ENCODE results near the gene PANX2.
A peak's percentile ranks its signal among the peaks of the same experiment; 100 is the strongest.
"Not testable (repeated sequence)": the region's sequence is repeated elsewhere in the genome, so short reads cannot be mapped to it uniquely, and the experiment has no call there.

Gene PANX2, protein sequence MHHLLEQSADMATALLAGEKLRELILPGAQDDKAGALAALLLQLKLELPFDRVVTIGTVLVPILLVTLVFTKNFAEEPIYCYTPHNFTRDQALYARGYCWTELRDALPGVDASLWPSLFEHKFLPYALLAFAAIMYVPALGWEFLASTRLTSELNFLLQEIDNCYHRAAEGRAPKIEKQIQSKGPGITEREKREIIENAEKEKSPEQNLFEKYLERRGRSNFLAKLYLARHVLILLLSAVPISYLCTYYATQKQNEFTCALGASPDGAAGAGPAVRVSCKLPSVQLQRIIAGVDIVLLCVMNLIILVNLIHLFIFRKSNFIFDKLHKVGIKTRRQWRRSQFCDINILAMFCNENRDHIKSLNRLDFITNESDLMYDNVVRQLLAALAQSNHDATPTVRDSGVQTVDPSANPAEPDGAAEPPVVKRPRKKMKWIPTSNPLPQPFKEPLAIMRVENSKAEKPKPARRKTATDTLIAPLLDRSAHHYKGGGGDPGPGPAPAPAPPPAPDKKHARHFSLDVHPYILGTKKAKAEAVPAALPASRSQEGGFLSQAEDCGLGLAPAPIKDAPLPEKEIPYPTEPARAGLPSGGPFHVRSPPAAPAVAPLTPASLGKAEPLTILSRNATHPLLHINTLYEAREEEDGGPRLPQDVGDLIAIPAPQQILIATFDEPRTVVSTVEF

DNA sequence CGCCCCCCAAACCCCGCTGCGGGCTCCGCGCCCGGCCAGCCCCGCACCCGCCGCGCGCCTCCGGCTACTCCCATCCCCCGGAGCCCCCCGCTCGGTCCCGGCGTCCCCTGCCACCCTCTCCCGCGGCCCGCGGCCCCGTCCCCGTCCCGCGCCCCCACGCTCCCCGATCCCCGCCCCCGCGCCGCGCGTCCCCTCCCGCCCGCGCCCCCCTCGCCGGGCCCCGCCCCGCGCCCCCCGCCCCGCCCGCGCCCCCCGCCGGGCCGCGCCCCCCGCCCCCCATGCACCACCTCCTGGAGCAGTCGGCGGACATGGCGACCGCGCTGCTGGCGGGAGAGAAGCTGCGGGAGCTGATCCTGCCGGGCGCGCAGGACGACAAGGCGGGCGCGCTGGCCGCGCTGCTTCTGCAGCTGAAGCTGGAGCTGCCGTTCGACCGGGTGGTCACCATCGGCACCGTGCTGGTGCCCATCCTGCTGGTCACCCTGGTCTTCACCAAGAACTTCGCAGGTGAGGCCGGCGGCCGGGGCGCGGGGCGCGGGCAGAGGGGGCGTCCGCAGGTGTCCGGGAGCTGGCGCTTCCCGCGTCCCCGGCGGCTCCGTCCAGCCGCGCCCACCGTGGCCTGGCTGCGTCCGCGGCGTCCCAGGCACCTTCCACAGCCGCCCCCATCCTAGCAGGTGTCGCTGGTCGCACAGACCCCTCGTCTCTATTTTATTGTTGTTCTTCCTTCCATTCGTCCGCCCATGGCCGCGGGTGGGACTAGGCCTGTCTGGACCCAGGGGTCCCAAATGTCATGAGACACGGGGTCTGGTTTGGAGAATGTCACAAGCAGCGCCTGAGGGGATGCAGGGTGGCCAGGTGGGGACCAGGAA, at the start of gene PANX2:
Gene PANX2, plus strand, starts transcription at position 279 of the 866 bp plus-strand sequence. Its CDS starts 0 bp downstream, at position 279.
- no peak for DNase-seq

DNA sequence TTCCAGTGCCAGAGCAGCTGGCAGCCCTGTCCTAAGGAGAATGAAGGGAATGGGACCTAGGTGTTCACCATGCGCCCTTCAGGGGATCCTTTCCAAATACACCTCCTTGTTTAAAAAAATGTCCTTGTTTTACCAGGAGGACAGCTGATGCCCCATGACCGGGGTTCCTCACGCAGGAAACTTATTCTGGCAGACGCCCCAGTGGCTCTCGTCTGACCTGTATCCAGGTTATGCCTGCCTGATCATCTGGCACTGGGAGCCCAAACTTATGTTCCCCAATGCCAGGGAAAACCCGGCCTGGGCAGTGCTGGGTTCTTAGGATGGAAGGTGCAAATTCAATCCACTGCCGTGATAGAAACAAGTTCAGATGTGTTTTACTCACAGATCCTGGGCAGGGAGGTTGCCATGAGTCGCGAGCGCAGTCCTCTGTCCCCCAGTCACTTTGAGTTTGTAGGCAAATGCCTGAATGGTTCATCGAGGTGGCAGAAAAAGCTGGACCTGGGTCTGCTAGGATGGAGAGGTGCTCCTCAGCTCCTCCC, 49.3 kb upstream of the PANX2 start:
- no peak for DNase-seq

DNA sequence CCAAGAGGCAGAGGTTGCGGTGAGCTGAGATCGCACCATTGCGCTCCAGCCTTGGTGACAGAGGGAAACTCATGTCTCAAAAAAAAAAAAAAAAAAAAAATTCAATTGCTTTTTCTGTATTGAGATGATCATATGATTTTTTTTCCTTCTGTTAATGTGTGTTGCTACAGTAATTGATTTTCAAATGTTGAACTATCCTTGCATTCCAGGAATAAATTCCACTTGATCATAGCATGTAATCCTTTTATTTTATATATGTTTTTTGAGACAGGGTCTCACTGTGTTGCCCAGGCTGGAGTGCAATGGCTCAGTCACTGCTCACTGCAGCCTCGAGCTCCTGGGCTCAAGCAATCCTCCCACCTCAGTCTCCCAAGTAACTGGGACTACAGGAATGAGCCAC, 47.4 kb upstream of the PANX2 start:
- no peak for DNase-seq

DNA sequence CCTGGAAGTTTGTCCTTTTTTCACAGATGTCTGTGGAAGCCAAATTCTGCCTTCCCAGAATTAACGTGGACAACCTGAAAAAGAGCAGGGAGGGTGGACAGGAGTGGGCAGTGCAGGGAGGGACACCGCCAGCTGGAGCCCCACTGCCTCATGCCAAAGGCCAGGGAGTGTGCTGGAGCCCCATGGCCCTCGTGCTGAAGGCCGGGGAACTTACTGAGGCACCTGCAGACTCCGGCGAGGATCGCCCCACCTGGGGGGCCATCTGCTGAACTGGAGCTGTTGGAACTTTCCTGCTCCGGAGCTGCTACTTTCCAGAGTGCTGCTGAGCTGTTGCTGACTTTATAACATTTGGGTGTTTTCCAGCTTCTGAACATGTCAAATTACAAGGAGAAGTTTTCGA, 45.5 kb upstream of the PANX2 start:
- DNase-seq, result no peak

DNA sequence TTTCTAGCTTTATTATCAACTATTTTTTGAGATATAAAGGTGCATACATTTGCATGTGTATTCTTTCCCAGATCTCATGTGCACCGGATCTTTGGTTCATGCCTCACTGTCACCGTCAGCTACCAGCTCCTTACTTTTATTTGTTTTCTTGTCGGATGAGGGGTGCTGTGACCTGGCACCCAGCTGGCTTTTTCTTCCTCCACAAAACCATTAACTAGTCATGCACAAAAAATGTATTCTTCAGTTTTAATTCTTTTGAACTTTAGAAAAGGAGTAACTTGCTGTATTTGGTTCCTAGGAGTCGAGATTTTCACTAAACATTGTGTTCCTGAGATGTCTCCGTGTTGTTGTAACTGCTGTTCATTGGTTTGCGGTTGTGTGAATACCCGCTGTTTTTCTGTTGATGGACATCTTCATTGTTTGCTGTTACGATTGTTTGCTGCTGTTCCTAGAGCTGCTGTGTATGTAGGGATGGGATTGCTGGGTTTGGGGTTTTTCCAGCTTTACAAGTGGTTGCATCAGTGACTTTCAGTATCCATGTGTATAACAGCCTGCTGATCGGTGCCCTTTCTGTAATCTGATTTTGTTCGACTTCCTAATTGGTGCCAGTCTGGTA, 41.3 kb upstream of the PANX2 start:
- no peak for DNase-seq

DNA sequence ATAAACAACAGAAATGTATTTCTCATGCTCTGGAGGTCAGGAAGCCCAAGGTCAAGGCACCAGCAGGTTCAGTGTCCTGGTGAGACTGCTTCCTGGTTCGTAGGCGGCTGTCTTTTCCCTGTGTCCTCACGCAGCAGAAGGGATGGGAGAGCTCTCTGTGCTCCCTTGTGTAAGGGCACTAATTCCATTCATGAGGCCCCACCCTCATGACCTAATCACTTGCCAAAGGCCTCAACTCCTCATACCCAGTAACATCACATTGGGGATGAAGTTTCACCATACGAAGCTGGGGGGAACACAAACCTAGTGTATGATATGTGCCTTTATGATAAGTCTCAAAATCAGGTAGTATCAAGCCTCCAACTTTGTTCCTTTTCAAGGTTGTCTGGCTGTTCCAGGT, 38.6 kb upstream of the PANX2 start:
- no peak for DNase-seq

DNA sequence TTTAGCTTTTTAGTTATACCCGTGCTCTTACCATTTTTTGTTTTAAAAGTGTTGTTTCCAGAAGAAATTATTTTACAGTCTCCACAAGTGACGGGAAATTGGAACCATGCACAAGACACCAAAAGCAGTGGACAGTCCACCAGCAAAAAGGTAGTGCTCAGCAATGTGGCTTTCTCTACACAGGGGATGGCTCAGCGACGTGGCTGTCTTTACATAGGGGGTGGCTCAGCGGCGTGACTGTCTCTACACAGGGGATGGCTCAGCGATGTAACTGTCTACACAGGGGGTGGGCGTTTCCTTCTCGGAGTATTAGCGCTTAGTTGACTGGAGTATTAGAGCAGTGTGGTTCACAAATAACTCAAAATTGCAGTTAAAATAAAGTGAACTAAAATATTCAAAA, 36.0 kb upstream of the PANX2 start:
- no peak for DNase-seq

DNA sequence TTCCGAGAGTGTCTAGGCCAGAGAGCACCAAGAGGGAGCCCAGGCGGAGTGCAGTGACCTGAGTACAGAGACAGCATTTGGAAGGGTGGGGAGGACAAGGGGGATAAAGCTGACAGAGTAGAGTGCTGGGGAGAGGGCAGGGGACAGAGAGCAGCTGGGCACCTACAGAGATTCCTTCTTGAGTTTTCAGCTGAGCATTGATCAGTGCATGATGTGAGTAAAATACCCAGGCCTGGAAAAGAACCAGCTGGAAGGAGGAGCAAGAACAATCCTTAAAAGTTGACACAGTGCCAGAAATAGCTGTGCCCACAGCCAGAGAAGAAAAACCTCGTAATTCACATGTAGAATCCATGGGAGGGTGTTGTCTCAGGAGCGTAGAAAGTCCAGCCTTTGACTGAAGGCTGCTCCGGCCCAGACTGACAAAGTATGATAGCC, 33.9 kb upstream of the PANX2 start:
- no peak for DNase-seq

DNA sequence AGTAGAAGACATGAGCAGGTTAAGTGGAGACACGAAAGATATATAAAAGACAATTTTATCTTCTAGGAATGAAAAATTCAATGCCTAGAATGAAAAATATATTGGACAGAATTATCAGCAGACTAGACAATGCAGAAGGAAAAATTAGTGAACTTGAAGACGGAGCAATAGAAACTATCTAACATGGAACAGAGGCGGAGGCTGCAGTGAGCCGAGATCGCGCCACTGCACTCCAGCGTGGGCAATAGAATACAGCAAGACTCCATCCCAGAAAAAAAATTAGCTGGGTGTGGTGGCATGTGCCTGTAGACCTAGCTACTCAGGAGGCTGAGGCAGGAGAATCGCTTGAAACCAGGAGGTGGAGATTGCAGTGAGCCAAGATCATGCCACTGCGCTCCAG, 33.3 kb upstream of the PANX2 start:
- DNase-seq, result not testable (repeated sequence)

DNA sequence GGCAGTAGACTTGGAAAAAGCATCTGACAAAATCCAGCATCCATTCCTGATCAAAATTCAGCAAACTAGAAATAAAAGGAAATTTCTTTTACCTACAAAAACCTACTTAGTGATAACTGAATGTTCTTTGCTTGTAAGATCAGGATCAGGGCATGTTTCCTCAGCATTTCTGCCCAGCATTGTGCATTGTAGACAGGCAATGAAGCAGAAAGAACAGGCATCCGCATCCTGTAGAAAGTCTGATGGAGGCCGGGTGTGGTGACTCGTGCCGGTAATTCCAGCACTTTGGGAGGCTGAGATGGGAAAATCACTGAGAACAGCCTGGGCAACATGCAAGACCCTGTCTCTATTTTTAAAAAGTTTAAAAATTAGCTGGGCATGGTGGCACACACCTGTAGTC, 32.5 kb upstream of the PANX2 start:
- DNase-seq, result no peak

DNA sequence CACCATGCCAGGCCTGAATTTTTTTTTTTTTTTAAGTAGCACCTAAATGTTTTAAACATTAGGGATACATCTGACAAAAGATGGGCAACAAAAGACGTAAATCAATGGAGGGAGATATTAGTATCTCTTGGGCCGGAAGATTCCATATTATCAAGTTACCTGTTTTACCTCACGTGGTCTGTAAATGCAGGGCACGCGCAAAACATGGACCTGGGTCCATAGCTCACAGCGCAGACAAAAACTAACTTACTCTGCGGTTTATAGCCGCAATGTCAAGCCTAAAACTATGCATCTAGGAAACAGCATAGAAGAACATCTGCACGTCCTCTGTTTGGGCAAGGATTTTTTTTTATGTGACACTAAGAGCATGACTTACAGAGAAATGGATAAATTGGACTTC, 31.5 kb upstream of the PANX2 start:
- DNase-seq, result no peak

DNA sequence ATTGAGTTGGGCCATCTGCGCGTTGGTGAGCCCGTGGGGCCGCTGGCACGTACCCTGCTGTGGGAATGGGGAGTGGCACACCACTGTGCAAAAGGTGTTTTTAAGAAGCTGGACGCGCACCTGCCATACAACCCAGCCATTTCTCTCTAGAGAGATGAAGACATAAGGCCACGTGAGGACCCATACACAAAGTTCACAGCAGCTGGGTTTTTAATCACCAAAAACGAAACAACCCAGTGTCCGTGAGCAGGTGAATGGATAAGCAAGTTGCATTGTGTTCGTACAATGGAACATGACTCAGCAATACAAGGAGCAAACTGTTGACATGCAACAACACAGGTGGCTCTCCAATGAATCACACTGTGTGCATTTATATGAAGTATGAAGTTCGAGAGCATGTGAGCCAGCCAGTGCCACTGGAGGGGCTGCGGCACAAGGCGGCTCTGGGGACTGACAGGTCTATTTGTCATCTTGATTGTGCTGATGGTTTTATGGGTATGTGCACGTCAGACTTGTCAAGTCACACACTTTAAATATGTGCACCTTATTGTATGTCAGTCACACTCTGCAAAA, 30.6 kb upstream of the PANX2 start:
- no peak for DNase-seq

DNA sequence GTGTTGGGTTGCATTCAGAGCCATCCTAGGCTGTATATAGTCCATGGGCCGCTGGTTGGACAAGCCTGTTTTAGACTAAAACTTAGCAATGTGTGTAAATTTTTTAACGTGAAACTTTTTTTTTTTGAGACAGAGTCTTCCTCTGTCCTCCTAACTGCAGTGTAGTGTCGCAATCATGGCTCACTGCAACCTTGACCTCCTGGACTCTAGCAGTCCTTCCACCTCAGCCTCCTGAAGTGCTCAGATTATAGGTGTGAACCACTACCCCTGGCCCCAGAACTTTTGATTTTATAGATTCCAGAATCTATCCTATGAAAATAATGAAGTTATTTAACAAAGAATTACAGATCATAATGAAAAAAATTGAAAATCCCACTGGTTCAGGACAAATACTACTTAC, 29.9 kb upstream of the PANX2 start:
- DNase-seq, result no peak

DNA sequence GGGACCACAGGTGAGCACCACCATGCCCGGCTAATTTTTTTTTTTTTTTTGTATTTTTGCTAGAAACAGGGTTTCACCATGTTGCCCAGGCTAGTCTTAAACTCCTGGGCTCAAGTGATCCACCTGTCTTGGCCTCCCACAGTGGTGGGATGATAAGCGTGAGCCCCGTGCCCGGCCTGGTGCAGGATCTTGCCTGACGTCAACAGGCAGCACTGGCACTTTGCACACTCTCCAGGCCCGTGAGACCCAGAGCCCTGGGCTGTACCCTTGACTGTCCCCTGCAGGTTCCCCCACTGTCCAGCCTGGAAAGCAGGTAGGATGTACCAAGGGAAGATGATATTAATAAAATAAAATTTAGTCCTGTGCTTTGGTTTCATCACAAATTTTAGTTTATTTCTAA, 29.1 kb upstream of the PANX2 start:
- DNase-seq, result no peak

DNA sequence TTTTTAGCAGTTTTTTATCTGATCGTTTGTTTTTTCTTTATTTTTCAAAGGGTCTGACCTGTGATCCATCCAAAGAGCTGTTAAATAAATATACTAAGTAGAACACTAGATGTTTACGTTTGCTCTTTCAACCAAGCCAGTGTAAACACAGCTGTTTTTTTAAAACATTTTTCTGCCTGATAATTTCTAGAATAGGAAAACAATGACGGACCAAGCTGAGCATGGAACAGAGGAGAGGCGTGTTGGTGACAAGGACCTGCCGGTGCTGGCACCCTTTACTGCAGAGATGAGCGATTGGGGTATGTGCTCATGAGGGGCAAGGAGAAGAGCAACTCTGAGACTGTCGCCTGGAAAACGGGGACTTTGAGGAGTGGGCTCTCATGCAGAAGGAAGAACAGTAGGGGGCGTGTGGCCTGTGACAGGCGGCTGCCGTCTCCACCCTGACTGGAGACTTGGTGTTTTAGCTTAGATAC, 28.6 kb upstream of the PANX2 start:
- DNase-seq, result no peak

DNA sequence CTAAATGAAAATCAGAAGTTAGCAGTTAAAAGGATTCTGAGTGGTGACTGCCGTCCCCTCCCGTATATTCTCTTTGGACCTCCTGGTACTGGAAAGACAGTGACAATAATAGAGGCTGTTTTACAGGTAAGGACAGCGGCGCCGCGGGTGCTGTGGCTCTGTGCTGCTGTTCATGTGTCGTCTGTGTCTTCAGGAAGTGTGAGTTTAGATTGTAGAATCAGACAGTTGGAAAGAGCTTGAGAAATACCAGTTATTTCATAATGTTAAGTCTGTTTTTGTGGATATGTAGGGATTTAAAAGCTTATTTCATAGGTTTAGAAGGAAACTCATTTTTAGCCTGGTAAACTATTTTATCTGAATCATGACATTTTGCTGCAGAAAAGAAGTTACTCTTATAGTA, 27.4 kb upstream of the PANX2 start:
- no peak for DNase-seq

DNA sequence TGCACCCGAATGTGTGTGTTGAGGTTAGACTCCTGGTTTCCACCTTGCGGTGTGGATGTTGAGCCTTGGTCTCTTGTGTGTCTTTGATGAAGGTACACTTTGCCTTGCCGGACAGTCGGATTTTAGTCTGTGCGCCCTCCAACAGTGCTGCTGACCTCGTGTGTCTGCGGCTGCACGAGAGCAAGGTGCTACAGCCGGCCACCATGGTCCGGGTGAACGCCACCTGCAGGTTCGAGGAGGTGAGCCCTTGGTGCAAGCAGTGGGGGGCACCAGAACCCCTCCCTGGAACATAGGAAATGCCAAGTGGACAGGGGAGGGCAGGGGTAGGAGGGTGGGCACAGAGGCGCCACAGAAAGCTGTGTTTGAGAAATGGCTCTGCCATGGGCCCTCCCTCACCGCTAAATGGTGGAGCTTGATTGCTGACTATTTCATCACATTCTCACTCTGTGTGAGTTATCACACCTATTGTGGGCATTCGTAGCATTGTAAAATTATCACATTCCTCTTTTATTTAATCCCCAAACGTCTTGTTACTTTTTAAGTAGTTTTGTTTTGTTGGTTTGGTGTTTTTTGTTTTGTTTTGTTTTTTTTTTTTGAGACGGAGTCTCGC, 26.4 kb upstream of the PANX2 start:
- no peak for DNase-seq

DNA sequence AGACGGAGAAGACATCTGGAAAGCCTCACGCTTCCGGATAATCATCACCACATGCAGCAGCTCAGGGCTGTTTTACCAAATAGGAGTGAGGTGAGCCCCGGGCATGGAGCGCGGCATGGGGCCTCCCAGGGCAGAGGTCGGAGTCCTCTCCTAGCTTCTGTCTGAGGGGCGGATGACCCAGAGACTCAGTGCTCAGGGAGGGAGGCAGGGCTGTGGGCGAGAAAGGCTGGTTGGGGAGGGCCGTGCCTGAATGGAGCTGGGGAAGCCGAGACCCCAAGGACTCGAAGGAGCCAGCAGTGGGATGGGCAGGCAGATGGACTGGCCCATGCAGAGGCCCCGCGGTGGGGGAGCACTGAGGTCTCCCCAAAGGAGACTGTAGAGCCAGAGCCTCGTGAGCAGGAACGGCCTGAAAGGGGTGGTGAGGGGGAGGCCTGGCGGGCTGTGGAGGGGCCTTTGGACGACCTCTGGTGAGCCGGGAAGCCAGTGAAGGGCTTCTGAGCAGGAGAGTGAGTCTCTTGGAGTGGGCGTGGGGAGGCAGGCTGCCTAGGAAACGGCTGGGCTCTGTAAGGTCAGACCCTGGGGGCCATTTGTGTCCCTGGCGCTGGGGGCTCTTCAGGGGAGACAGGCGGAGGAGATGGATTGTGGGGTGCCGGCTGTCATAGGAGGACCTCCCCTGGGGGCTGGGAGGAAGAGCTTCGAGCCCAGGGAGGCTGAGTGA, 24.7 kb upstream of the PANX2 start:
- no peak for DNase-seq

DNA sequence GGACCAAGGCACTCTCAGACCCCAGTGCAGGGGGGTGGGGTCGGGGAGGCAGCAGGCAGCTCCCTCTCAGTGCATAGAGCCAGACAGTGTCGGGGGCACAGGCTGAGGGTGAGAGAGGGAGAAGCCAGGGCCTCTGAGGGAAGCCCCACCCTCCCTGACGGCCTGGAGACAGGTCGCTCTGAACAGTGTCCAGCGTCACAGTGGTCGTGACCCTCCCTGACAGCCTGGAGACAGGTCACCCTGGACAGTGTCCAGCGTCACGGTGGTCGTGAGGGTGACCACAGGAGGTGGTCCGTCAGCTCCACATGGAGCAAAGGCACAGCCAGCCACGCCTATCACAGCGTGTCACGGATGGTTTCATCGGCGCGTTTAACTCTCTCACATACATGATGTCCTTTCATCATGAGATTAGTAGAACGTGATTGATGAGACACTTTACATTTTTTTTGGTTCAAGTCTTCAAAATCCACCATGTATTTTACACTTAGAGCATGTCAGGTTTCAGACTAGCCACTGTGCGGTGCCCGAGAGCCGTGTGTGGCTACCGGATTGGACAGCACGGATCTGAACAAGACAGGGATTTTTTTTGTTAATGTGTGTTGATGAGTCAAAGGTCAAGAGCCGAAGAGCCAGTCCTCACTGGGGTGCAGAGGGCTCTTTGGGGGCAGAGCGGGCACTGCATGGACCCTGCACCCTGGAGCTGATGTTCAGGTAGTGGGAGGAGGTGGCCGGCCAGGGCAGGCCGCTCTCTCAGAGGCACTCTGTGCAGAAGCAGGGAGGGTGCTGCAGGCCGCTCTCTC, 23.9 kb upstream of the PANX2 start:
- DNase-seq, result peak; percentile 57 to 64
